HUES64 (cell line): ENCODE results near the gene CFAP107.
"Not testable (repeated sequence)": the region's sequence is repeated elsewhere in the genome, so short reads cannot be mapped to it uniquely, and the experiment has no call there.

Experiments
- H3K27ac ChIP-seq: 2 replicates; pipeline ENCODE4 v1.7.0; 2013; ENCODE audit warnings: low read depth, low read length, inconsistent platforms
- H3K27me3 ChIP-seq: 2 replicates; pipeline ENCODE4 v1.6.1; 2013; ENCODE audit warnings: mild to moderate bottlenecking, low read length; ENCODE audit not compliant: insufficient read depth
- H3K36me3 ChIP-seq: 2 replicates; pipeline ENCODE4 v1.6.1; 2013; ENCODE audit warnings: mild to moderate bottlenecking, low read length; ENCODE audit not compliant: insufficient read depth
- H3K4me1 ChIP-seq: 2 replicates; pipeline ENCODE4 v1.6.1; 2013; ENCODE audit warnings: mild to moderate bottlenecking, low read length, moderate library complexity; ENCODE audit not compliant: insufficient read depth
- H3K4me3 ChIP-seq: 2 replicates; pipeline ENCODE4 v1.5.1; 2013; ENCODE audit warnings: mild to moderate bottlenecking, low read length, moderate library complexity
- H3K9ac ChIP-seq: 2 replicates; pipeline ENCODE4 v1.6.1; 2013; ENCODE audit warnings: mild to moderate bottlenecking, low read depth, low read length
- H3K9me3 ChIP-seq: 2 replicates; pipeline ENCODE4 v1.6.1; 2013; ENCODE audit warnings: low read depth, low read length; ENCODE audit not compliant: insufficient read depth
- WGBS: fragments of 150-250, 120-280 bp; methylation state at CpG from one replicate; pipeline ENCODE4 v1.1.7; 2013; ENCODE audit warnings: missing lambda C conversion rate; 5-methylcytosine and 5-hydroxymethylcytosine counted together

CFAP107 gene

GRCh38 chr1:12778907-12779306 lies 32.9 kb downstream of the CFAP107 start:
- no peaks in the 10 kb centered on the region for H3K27me3 ChIP-seq
- H3K4me3 ChIP-seq, result no peak overlapping the region
- 0 out of 2 replicates have a peak, but pooled peaks cover 7% of the 10 kb centered on the region for H3K9me3 ChIP-seq
- H3K27ac ChIP-seq, result no peak overlapping the region
- H3K9ac ChIP-seq, result no peak overlapping the region
- peaks cover 5% of the 10 kb centered on the region for H3K4me1 ChIP-seq
- WGBS, result 93% methylated on average over 6 of the region's 6 CpGs
- no peaks in the 10 kb centered on the region for H3K36me3 ChIP-seq

- H3K27me3 ChIP-seq, H3K4me1 ChIP-seq, H3K27ac ChIP-seq, H3K36me3 ChIP-seq, H3K9ac ChIP-seq, H3K4me3 ChIP-seq: not testable (repeated sequence)
- WGBS, result 30% methylated on average over 4 of the region's 5 CpGs
- H3K9me3 ChIP-seq, result peaks cover 15% of the 10 kb centered on the region
Observed at GRCh38 chr1:12781488-12781887, 35.5 kb downstream of the CFAP107 start.

GRCh38 chr1:12783783-12784182 lies 37.8 kb downstream of the CFAP107 start:
- not testable (repeated sequence) for H3K36me3 ChIP-seq, H3K9ac ChIP-seq, H3K4me1 ChIP-seq, H3K27me3 ChIP-seq, H3K4me3 ChIP-seq, H3K27ac ChIP-seq
- WGBS, result 52% methylated on average over 6 of the region's 7 CpGs
- H3K9me3 ChIP-seq, result peaks cover 22% of the 10 kb centered on the region

GRCh38 chr1:12784729-12785128 lies 38.7 kb downstream of the CFAP107 start:
- H3K27ac ChIP-seq, H3K9ac ChIP-seq, H3K36me3 ChIP-seq, H3K27me3 ChIP-seq, H3K4me3 ChIP-seq, H3K4me1 ChIP-seq: not testable (repeated sequence)
- H3K9me3 ChIP-seq, result peaks cover 22% of the 10 kb centered on the region
- WGBS, result 93% methylated on average over 5 of the region's 8 CpGs

GRCh38 chr1:12791097-12791496 lies 45.1 kb downstream of the CFAP107 start, which contains the start of gene PRAMEF1:
PRAMEF1 (plus strand) TSS chr1:12791397; CDS start chr1:12793228, 1,831 bp downstream.
- not testable (repeated sequence) for H3K27me3 ChIP-seq, H3K36me3 ChIP-seq, H3K4me1 ChIP-seq, H3K9me3 ChIP-seq, H3K4me3 ChIP-seq, H3K27ac ChIP-seq, H3K9ac ChIP-seq
- WGBS, result 100% methylated on average over 1 of the region's 5 CpGs

GRCh38 chr1:12798911-12799310 lies 52.9 kb downstream of the CFAP107 start:
- H3K9ac ChIP-seq, result no peak overlapping the region
- H3K4me1 ChIP-seq, result no peaks in the 10 kb centered on the region
- no peak overlapping the region for H3K27ac ChIP-seq
- H3K27me3 ChIP-seq, result no peaks in the 10 kb centered on the region
- no peaks in the 10 kb centered on the region for H3K36me3 ChIP-seq
- 61% methylated on average over 4 of the region's 4 CpGs for WGBS
- peaks cover 37% of the 10 kb centered on the region for H3K9me3 ChIP-seq
- no peak overlapping the region for H3K4me3 ChIP-seq

- H3K27me3 ChIP-seq, result no peaks in the 10 kb centered on the region
- 80% methylated on average over 2 of the region's 2 CpGs for WGBS
- H3K4me1 ChIP-seq, result no peaks in the 10 kb centered on the region
- H3K9me3 ChIP-seq, result peaks cover 41% of the 10 kb centered on the region
- H3K27ac ChIP-seq, result no peak overlapping the region
- no peaks in the 10 kb centered on the region for H3K36me3 ChIP-seq
- no peak overlapping the region for H3K4me3 ChIP-seq
- no peak overlapping the region for H3K9ac ChIP-seq
Observed at GRCh38 chr1:12799730-12800129, 53.7 kb downstream of the CFAP107 start.

GRCh38 chr1:12809933-12810332 lies 63.9 kb downstream of the CFAP107 start:
- Histone ChIP-seq H3K36me3 (no peaks in the 10 kb centered on the region), H3K4me3 (no peak overlapping the region), H3K9ac (no peak overlapping the region), H3K9me3 (peaks cover 64% of the 10 kb centered on the region), H3K4me1 (no peaks in the 10 kb centered on the region), H3K27me3 (no peaks in the 10 kb centered on the region), H3K27ac (no peak overlapping the region)
- WGBS, result 80% methylated on average over 1 of the region's 1 CpG

GRCh38 chr1:12810691-12811408 lies 64.8 kb downstream of the CFAP107 start:
- H3K9ac ChIP-seq, result no peak overlapping the region
- H3K4me1 ChIP-seq, result no peaks in the 10 kb centered on the region
- H3K4me3 ChIP-seq, result no peak overlapping the region
- no peak overlapping the region for H3K27ac ChIP-seq
- no peaks in the 10 kb centered on the region for H3K36me3 ChIP-seq
- peaks cover 63% of the 10 kb centered on the region for H3K9me3 ChIP-seq
- no peaks in the 10 kb centered on the region for H3K27me3 ChIP-seq
- 53% methylated on average over 5 of the region's 5 CpGs for WGBS

- Histone ChIP-seq H3K27ac (no peak overlapping the region), H3K9me3 (peaks cover 60% of the 10 kb centered on the region), H3K4me3 (no peak overlapping the region), H3K36me3 (no peaks in the 10 kb centered on the region), H3K4me1 (no peaks in the 10 kb centered on the region), H3K27me3 (no peaks in the 10 kb centered on the region), H3K9ac (no peak overlapping the region)
- WGBS, result 58% methylated on average over 2 of the region's 2 CpGs
Observed at GRCh38 chr1:12811409-12811784, 65.4 kb downstream of the CFAP107 start.
